CD4-positive, alpha-beta T cell (primary cell): ENCODE data around the gene BBS5. TPM values are rescaled to one million over a fixed set of nuclear protein-coding genes. Genes with fewer than 3 reads are reported as not detected.
A peak's percentile ranks its signal among the peaks of the same experiment; 100 is the strongest.

Source experiments
- ATAC-seq: fragments of 200-7000 bp; cut with Tn5 transposase; one replicate; pipeline ENCODE4 v1.10.0; 2022; ENCODE audit warnings: mild to moderate bottlenecking; ENCODE audit not compliant: poor library complexity
- CTCF ChIA-PET: fragments of 350-600 bp; sonication (Branson Sonifier 250); formaldehyde crosslinking; loops from one replicate; lab custom pipeline; 2021; ENCODE audit warnings: antibody characterized with exemption, inconsistent platforms; lab: Charles Lee
- POLR2A ChIA-PET: fragments of 350-600 bp; sonication (Branson Sonifier 250); formaldehyde crosslinking; loops from one replicate; lab custom pipeline; 2021; ENCODE audit warnings: antibody characterized with exemption, inconsistent platforms; lab: Charles Lee
- DNase-seq, 14 experiments: peaks; one replicate each; pipeline ENCODE4 v3.0.0-alpha.2; 2013 to 2020; ENCODE audit warnings: mixed read lengths in 2 of 14
- H3K27ac ChIP-seq, 2 donors: one replicate each; pipeline versions ENCODE4 v1.5.1 to v1.7.0; 2013; ENCODE audit warnings: low read length in 2 of 2, low read depth in 1 of 2, mild to moderate bottlenecking in 1 of 2
- H3K27me3 ChIP-seq, 2 experiments: 1 replicate in 1 of 2; 2 replicates in 1 of 2; pipeline versions ENCODE4 v1.6.1 to v1.7.0; 2013; ENCODE audit warnings: low read length in 2 of 2, control low read depth in 1 of 2, mild to moderate bottlenecking in 1 of 2, moderate library complexity in 1 of 2; ENCODE audit not compliant: insufficient read depth in 2 of 2, control insufficient read depth in 1 of 2
- H3K36me3 ChIP-seq: one replicate; pipeline ENCODE4 v1.6.1; 2013; ENCODE audit warnings: low read length, control low read depth; ENCODE audit not compliant: insufficient read depth
- H3K4me1 ChIP-seq: one replicate; pipeline ENCODE4 v1.6.1; 2013; ENCODE audit warnings: low read length, control low read depth; ENCODE audit not compliant: insufficient read depth
- H3K4me3 ChIP-seq: one replicate; pipeline ENCODE4 v1.5.1; 2013; ENCODE audit warnings: mild to moderate bottlenecking, low read length, moderate library complexity
- H3K9me3 ChIP-seq, 2 experiments: 1 replicate in 1 of 2; 2 replicates in 1 of 2; pipeline versions ENCODE4 v1.6.1 to v1.7.0; 2013; ENCODE audit warnings: low read length in 2 of 2, mild to moderate bottlenecking in 2 of 2, control low read depth in 1 of 2, moderate library complexity in 1 of 2; ENCODE audit not compliant: control insufficient read depth in 1 of 2, insufficient read depth in 1 of 2
- H3K27ac Mint-ChIP-seq: one replicate; pipeline ENCODE4 v1.8.0; 2020; ENCODE audit warnings: mixed read lengths
- H3K27me3 Mint-ChIP-seq: one replicate; pipeline ENCODE4 v1.8.0; 2021; ENCODE audit warnings: mixed read lengths
- H3K36me3 Mint-ChIP-seq: one replicate; pipeline ENCODE4 v1.8.0; 2021; ENCODE audit warnings: low read depth, mixed read lengths
- H3K4me1 Mint-ChIP-seq: one replicate; pipeline ENCODE4 v1.8.0; 2021; ENCODE audit warnings: low read depth, mixed read lengths
- H3K4me3 Mint-ChIP-seq: one replicate; pipeline ENCODE4 v1.8.0; 2020; ENCODE audit warnings: mild to moderate bottlenecking, mixed read lengths
- H3K9me3 Mint-ChIP-seq: one replicate; pipeline ENCODE4 v1.8.0; 2020; ENCODE audit warnings: mixed read lengths
- intact Hi-C, 2 experiments: fragments of 100-400 bp; cut with DNase I in 1 of 2; cut with micrococcal nuclease in 1 of 2; formaldehyde crosslinking; loops; one replicate each; pipeline versions ENCODE4 v1.15.1 to v1.9.0; 2023 to 2025; cut with DNase I, micrococcal nuclease
- total RNA-seq, 174 experiments: library from RNA in 2 of 174; stranded (reverse) in 2 of 174; gene quantifications; one replicate each; pipeline ENCODE4 v1.2.3 and lab custom pipeline; 2021 to 2026
- TF ChIP-seq, protein P1 (sequence below): fragments of 200-600 bp; IDR thresholded peaks from one replicate; pipeline ENCODE4 v1.8.0; 2022; ENCODE audit warnings: antibody characterized with exemption, mild to moderate bottlenecking

BBS5 gene
- total RNA-seq, 2 experiments from 2014 or later = 2.1 to 2.2 TPM

DNA sequence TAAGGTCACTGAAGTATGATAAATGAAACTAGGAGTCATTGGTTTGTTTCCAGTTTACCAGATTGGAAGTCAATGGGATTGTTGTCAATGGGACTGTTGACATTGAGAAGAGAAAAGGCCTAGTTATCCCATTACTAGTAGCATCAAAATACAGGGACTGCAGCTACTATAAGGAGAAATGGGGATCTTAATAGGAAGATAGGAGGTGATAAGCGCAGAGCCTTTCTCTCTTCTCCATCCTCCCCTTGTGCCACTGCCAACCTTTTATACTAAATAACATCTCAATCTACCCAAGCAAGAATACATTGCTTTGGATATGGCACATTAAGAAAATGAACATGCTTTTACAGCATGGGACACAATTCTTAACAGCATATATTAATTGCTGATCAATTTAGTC, 10.5 kb upstream of the BBS5 start:
- TF ChIP-seq, protein P1, sequence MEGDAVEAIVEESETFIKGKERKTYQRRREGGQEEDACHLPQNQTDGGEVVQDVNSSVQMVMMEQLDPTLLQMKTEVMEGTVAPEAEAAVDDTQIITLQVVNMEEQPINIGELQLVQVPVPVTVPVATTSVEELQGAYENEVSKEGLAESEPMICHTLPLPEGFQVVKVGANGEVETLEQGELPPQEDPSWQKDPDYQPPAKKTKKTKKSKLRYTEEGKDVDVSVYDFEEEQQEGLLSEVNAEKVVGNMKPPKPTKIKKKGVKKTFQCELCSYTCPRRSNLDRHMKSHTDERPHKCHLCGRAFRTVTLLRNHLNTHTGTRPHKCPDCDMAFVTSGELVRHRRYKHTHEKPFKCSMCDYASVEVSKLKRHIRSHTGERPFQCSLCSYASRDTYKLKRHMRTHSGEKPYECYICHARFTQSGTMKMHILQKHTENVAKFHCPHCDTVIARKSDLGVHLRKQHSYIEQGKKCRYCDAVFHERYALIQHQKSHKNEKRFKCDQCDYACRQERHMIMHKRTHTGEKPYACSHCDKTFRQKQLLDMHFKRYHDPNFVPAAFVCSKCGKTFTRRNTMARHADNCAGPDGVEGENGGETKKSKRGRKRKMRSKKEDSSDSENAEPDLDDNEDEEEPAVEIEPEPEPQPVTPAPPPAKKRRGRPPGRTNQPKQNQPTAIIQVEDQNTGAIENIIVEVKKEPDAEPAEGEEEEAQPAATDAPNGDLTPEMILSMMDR = no peak
- no peaks in the 10 kb centered on the region for H3K4me1 Mint-ChIP-seq
- no peaks in the 10 kb centered on the region for H3K4me1 ChIP-seq
- no peaks in the 10 kb centered on the region for H3K9me3 Mint-ChIP-seq
- H3K9me3 ChIP-seq = no peaks in the 10 kb centered on the region
- no peaks in the 10 kb centered on the region for H3K36me3 ChIP-seq
- H3K36me3 Mint-ChIP-seq = no peaks in the 10 kb centered on the region
- H3K27me3 ChIP-seq = no peaks in the 10 kb centered on the region
- ATAC-seq (peak; percentile 50), DNase-seq (no peak)
- no peak overlapping the region for H3K4me3 Mint-ChIP-seq
- POLR2A ChIA-PET = interaction anchor here (1.0 to 2.3 kb wide), 3 partner anchors 9 to 116 kb away, joined by 3 to 18 read pairs (median 6); partner anchors contain the start of gene BBS5
- H3K27ac Mint-ChIP-seq = no peak overlapping the region
- H3K27ac ChIP-seq = no peak overlapping the region
- H3K27me3 Mint-ChIP-seq = no peaks in the 10 kb centered on the region
- CTCF ChIA-PET = interaction anchor here (1.2 kb wide), 1 partner anchor 11 kb away, joined by 4 read pairs; the partner anchor contains the start of gene BBS5
- no peak overlapping the region for H3K4me3 ChIP-seq
- intact Hi-C loops = loop anchor here in 1 of 2 experiments (10.0 kb wide), 1 partner anchor 494 kb away; no protein-coding TSS in a partner anchor

DNA sequence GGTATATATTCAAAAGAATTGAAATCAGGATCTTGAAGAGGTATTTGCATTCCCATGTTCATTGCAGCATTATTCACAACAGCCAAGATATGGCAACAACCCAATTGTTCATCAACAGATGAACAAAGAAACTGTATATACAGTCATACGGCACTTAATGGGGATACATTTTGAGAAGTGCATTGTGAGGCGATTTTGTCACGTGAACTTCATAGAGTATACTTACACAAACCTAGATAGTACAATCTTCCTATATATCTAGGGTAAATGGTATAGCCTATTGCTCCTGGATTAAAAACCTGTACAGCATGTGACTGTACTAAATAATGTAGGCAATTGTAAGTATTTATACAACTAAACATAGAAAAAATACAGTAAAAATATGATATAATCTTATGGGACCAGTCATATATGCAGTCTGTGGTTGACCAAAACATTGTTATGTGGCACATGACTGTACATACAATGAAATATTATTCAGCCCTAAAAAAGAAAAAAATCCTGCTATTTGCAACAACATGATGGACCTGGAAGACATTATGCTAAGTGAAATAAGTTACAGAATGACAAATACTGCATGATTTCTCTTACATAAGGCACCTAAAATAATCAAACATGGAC, 9.2 kb upstream of the BBS5 start:
- Mint-ChIP-seq H3K4me1 (no peaks in the 10 kb centered on the region), H3K4me3 (no peak overlapping the region), H3K36me3 (no peaks in the 10 kb centered on the region), H3K27ac (no peak overlapping the region), H3K9me3 (no peaks in the 10 kb centered on the region), H3K27me3 (no peaks in the 10 kb centered on the region)
- no peak overlapping the region for H3K27ac ChIP-seq
- no peak overlapping the region for H3K4me3 ChIP-seq
- intact Hi-C loops = loop anchor here in 1 of 2 experiments (10.0 kb wide), 2 partner anchors 225 to 495 kb away; partner anchors contain the start of genes CFAP210 and PHOSPHO2
- TF ChIP-seq, protein P1 = no peak
- ATAC-seq (peak; percentile 29), DNase-seq (no peak)
- H3K36me3 ChIP-seq = no peaks in the 10 kb centered on the region
- POLR2A ChIA-PET = interaction anchor here (1.0 to 2.3 kb wide), 3 partner anchors 8 to 115 kb away, joined by 3 to 18 read pairs (median 6); partner anchors contain the start of gene BBS5
- no peaks in the 10 kb centered on the region for H3K27me3 ChIP-seq
- no peaks in the 10 kb centered on the region for H3K4me1 ChIP-seq
- H3K9me3 ChIP-seq = no peaks in the 10 kb centered on the region
- CTCF ChIA-PET = interaction anchor here (1.2 kb wide), 1 partner anchor 10 kb away, joined by 4 read pairs; the partner anchor contains the start of gene BBS5

DNA sequence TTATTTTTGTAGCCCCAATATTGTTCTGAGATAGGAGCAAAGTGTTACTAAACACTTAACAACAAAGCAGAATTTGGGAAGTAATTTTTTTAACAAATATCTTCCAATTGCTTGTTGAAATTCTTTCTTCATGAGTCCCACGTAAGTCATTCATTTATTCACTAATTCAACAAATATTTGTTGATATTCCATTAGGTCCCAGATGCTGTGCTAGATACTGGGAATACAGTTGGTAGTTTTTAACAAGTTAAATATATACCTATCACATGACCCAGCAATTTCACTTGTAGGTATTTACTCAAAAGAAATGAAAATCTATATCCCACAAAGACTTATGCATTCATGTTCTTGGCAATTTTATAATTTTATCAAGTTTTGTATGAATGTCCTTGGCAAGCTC, 7.0 kb upstream of the BBS5 start:
- no peaks in the 10 kb centered on the region for H3K36me3 ChIP-seq
- intact Hi-C loops = loop anchor here in 1 of 2 experiments (10.0 kb wide), 1 partner anchor 223 kb away; the partner anchor contains the start of genes CFAP210 and PHOSPHO2
- H3K27me3 ChIP-seq = no peaks in the 10 kb centered on the region
- no peak overlapping the region for H3K27ac Mint-ChIP-seq
- H3K36me3 Mint-ChIP-seq = no peaks in the 10 kb centered on the region
- H3K9me3 ChIP-seq = no peaks in the 10 kb centered on the region
- DNase-seq (no peak), ATAC-seq (no peak)
- H3K27ac ChIP-seq = no peak overlapping the region
- H3K4me3 Mint-ChIP-seq = no peak overlapping the region
- no peaks in the 10 kb centered on the region for H3K9me3 Mint-ChIP-seq
- ChIA-PET POLR2A (interaction anchor here (1.7 kb wide), 1 partner anchor 7 kb away, joined by 7 read pairs; the partner anchor contains the start of gene BBS5), CTCF (interaction anchor here (1.3 kb wide), 1 partner anchor 22 kb away, joined by 3 read pairs; no protein-coding TSS in a partner anchor)
- no peaks in the 10 kb centered on the region for H3K27me3 Mint-ChIP-seq
- H3K4me1 Mint-ChIP-seq = no peaks in the 10 kb centered on the region
- no peak overlapping the region for H3K4me3 ChIP-seq
- no peaks in the 10 kb centered on the region for H3K4me1 ChIP-seq
- TF ChIP-seq, protein P1 = no peak
